ENCODE measurements around the gene DOK3.

DOK3 gene

DNA sequence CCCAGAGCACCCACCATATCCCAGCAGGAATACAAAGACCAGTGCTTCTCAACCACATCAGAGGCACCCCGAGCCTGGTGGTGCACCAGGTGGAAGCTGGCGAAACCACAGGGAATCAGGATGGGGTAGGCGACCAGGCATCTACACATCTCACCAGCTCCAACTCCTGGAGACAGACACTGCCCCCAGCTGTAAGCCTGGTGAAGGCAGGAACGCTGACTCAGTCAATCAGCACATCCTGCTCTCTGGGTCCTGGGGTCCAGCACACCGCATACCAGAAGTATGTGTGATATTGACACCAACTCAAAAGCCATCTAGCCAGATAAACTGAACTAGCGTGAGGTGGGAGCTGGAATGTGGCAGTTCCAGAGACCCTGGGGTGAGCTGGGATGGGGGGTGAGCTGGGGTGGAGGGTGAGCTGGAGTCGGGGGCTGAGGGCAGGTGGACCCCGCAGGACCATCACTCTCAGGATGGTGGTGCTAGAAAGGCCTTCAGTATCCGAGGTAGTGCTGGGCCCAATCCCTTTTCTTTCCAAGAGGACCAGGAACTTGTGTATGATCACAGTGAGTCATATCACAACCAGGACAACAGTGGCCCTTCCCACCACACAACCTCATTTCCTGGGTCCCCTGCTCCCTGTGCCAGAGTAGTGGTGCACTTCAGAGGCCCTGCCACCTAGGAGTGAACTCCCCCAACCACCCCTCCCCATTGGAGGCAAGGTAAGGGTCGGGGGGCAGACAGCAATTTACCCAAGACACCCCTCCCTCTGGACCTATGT lies 38.7 kb downstream of the DOK3 start:
- no peaks in the 10 kb centered on the region for H3K9me3 ChIP-seq (ENCODE audit: control insufficient read depth, low read length)
- no peak overlapping the region for H2BK12ac ChIP-seq (ENCODE audit: low read length in 2 of 2)
- H3K27ac ChIP-seq (ENCODE audit: low read length, poor library complexity, severe bottlenecking), result peak overlapping the region; percentile 75
- H3K14ac ChIP-seq (ENCODE audit: low read length in 2 of 2), result no peak overlapping the region
- H3K4ac ChIP-seq (ENCODE audit: low read depth in 1 of 2, low read length in 2 of 2), result no peak overlapping the region
- H2BK5ac ChIP-seq (ENCODE audit: low read depth, low read length, poor library complexity, severe bottlenecking), result no peak overlapping the region
- peaks cover 6% of the 10 kb centered on the region for H3K79me1 ChIP-seq (replicated peaks; ENCODE audit: low read length, poor library complexity, severe bottlenecking)
- H2BK120ac ChIP-seq (ENCODE audit: low read depth, low read length), result no peak overlapping the region
- H4K8ac ChIP-seq (ENCODE audit: low read length), result no peak overlapping the region
- no peak overlapping the region for H4K91ac ChIP-seq (ENCODE audit: low read length)
- peak overlapping the region in 1 of 2 experiments; percentile 20 for H3K23ac ChIP-seq (ENCODE audit: low read length in 2 of 2)
- peak overlapping the region in 1 of 2 experiments; percentile 90 for H3K4me3 ChIP-seq (ENCODE audit: insufficient read depth in 1 of 2, low read depth in 1 of 2, low read length in 2 of 2)
- no peak overlapping the region for H2BK15ac ChIP-seq (ENCODE audit: low read depth, poor library complexity, severe bottlenecking)
- WGBS, result 83% methylated on average over 9 of the region's 10 CpGs
- DNase-seq, result peak; percentile 40
- no peak overlapping the region for H2AFZ ChIP-seq (ENCODE audit: low read depth, low read length)
- H3K36me3 ChIP-seq (ENCODE audit: control insufficient read depth in 1 of 2, insufficient read depth in 2 of 2, low read depth in 1 of 2, low read length in 2 of 2), result peaks cover 33 to 62% of the 10 kb centered on the region in 2 experiments
- H3K18ac ChIP-seq (ENCODE audit: low read depth in 1 of 2, low read length in 2 of 2), result no peak overlapping the region
- no peak overlapping the region for H2AK5ac ChIP-seq (ENCODE audit: low read length, severe bottlenecking)
- peaks cover 58% of the 10 kb centered on the region for H3K4me1 ChIP-seq (ENCODE audit: control insufficient read depth, insufficient read depth, low read depth, low read length)
- H3K4me2 ChIP-seq (ENCODE audit: low read length, poor library complexity, severe bottlenecking), result peak overlapping the region; percentile 84
- H3K9ac ChIP-seq (ENCODE audit: low read length), result peak overlapping the region; percentile 92
- no peaks in the 10 kb centered on the region for H3K27me3 ChIP-seq (ENCODE audit: control insufficient read depth in 1 of 2, insufficient read depth in 1 of 2, low read length in 2 of 2)

DNA sequence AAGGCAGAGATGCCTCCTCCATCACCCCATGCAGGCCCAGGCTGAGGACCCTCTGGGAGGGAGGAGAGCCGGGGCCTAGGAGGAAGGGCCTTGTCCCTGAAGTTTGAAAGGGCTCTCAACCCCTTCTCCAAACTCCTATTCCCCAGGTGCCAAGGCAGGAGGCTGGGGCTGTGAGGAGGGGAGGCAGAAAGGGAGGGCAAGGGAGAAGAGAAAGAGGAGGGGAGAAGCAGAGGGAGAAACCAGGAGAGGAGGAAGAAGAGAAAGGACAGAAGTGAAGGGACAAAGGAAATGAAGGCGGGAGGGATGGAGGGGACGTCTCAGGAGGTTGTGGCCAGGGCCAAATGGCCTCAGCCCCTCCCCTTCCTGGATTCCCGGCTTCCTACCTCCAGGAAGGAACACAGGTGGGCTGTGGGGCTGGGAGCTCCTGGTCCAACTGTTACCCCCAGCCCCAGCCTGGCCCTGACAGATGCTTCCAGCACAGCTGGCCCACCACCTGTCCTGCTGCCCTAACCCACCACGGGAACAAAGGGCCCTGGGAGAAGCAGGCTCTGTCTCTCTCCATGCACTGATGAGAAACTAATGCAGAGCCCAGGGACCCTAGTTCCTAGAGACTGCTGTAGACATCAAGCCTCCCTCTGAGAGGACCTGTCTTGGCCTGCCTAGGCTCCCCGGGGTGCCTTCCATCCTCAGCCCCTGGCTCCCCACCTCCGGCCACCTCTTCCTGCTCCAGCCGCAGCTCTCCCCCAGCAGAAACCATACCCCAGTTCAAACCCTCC lies 39.7 kb downstream of the DOK3 start:
- peaks cover 8% of the 10 kb centered on the region for H3K79me1 ChIP-seq (replicated peaks; ENCODE audit: low read length, poor library complexity, severe bottlenecking)
- no peaks in the 10 kb centered on the region for H3K27me3 ChIP-seq (ENCODE audit: control insufficient read depth in 1 of 2, insufficient read depth in 1 of 2, low read length in 2 of 2)
- DNase-seq, result no peak
- H3K27ac ChIP-seq (ENCODE audit: low read length, poor library complexity, severe bottlenecking), result peak overlapping the region; percentile 68
- H2AK5ac ChIP-seq (ENCODE audit: low read length, severe bottlenecking), result peak overlapping the region; percentile 46
- H2BK120ac ChIP-seq (ENCODE audit: low read depth, low read length), result no peak overlapping the region
- H3K36me3 ChIP-seq (ENCODE audit: control insufficient read depth in 1 of 2, insufficient read depth in 2 of 2, low read depth in 1 of 2, low read length in 2 of 2), result peaks cover 43 to 71% of the 10 kb centered on the region in 2 experiments
- H4K91ac ChIP-seq (ENCODE audit: low read length), result no peak overlapping the region
- H2BK5ac ChIP-seq (ENCODE audit: low read depth, low read length, poor library complexity, severe bottlenecking), result no peak overlapping the region
- no peak overlapping the region for H3K18ac ChIP-seq (ENCODE audit: low read depth in 1 of 2, low read length in 2 of 2)
- no peak overlapping the region for H3K23ac ChIP-seq (ENCODE audit: low read length in 2 of 2)
- no peak overlapping the region for H2BK15ac ChIP-seq (ENCODE audit: low read depth, poor library complexity, severe bottlenecking)
- H4K8ac ChIP-seq (ENCODE audit: low read length), result no peak overlapping the region
- peak overlapping the region in 1 of 2 experiments; percentile 36 for H3K14ac ChIP-seq (ENCODE audit: low read length in 2 of 2)
- H3K9ac ChIP-seq (ENCODE audit: low read length), result peak overlapping the region; percentile 92
- no peak overlapping the region for H2AFZ ChIP-seq (ENCODE audit: low read depth, low read length)
- peaks cover 52% of the 10 kb centered on the region for H3K4me1 ChIP-seq (ENCODE audit: control insufficient read depth, insufficient read depth, low read depth, low read length)
- peak overlapping the region in 1 of 2 experiments; percentile 90 for H3K4me3 ChIP-seq (ENCODE audit: insufficient read depth in 1 of 2, low read depth in 1 of 2, low read length in 2 of 2)
- no peak overlapping the region for H3K4ac ChIP-seq (ENCODE audit: low read depth in 1 of 2, low read length in 2 of 2)
- WGBS, result 79% methylated on average over 6 of the region's 8 CpGs
- H3K9me3 ChIP-seq (ENCODE audit: control insufficient read depth, low read length), result no peaks in the 10 kb centered on the region
- H2BK12ac ChIP-seq (ENCODE audit: low read length in 2 of 2), result no peak overlapping the region
- peak overlapping the region; percentile 23 for H3K4me2 ChIP-seq (ENCODE audit: low read length, poor library complexity, severe bottlenecking)

DNA sequence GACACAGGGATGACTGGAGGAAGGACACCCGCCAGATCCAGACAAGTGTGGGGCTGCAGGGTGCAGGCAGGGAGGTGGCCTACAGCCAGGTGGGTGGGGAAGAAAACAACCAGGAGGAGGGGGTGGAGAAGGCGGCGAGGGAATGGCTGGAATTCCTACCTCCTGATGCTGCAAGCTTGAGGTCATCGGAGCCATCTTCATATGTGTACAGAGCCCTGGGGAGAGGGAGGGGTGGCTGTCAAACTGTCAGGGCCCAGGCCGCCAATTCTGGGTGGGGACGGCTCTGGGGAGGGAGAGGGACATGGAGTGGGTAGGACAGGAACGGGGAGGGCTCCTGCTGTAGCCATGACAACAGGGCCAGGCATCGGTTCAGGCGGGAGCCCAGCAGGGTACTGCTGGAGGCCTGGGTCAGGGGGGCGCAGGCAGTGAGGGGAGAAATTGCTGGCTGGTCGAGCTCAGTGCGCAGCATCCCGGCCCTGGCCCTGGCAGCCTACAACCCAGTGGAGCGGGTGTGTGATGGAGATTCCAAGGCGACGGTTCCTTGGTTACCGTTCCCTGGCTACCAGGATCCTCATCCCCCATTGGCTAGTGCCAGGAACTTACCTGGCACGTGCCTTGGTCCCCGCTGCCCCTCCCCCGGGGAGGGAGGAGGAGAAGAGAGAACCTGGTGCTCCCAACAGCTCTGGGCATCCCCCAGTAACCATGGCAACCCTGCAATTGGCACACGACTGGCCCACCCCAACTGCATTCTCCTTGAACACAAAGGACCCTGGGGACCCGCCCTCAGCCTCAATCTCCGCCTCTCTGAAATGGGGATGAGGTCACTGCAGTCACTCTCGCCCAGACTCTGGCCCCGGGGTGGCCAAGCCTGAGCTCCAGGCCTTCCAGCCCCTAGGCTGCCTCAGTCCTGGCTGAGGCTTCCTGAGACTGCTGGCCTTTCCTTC lies 40.7 kb downstream of the DOK3 start:
- WGBS, result 73% methylated on average over 20 of the region's 25 CpGs
- H2BK15ac ChIP-seq (ENCODE audit: low read depth, poor library complexity, severe bottlenecking), result no peak overlapping the region
- H4K8ac ChIP-seq (ENCODE audit: low read length), result no peak overlapping the region
- H2AFZ ChIP-seq (ENCODE audit: low read depth, low read length), result no peak overlapping the region
- no peaks in the 10 kb centered on the region for H3K27me3 ChIP-seq (ENCODE audit: control insufficient read depth in 1 of 2, insufficient read depth in 1 of 2, low read length in 2 of 2)
- H4K91ac ChIP-seq (ENCODE audit: low read length), result no peak overlapping the region
- DNase-seq, result peak; percentile 26
- no peak overlapping the region for H3K4me3 ChIP-seq (ENCODE audit: insufficient read depth in 1 of 2, low read depth in 1 of 2, low read length in 2 of 2)
- H2BK120ac ChIP-seq (ENCODE audit: low read depth, low read length), result no peak overlapping the region
- H3K36me3 ChIP-seq (ENCODE audit: control insufficient read depth in 1 of 2, insufficient read depth in 2 of 2, low read depth in 1 of 2, low read length in 2 of 2), result peaks cover 43 to 71% of the 10 kb centered on the region in 2 experiments
- H3K9me3 ChIP-seq (ENCODE audit: control insufficient read depth, low read length), result no peaks in the 10 kb centered on the region
- H3K18ac ChIP-seq (ENCODE audit: low read depth in 1 of 2, low read length in 2 of 2), result no peak overlapping the region
- no peak overlapping the region for H2BK5ac ChIP-seq (ENCODE audit: low read depth, low read length, poor library complexity, severe bottlenecking)
- peak overlapping the region in 1 of 2 experiments; percentile 36 for H3K14ac ChIP-seq (ENCODE audit: low read length in 2 of 2)
- peak overlapping the region; percentile 92 for H3K9ac ChIP-seq (ENCODE audit: low read length)
- peak overlapping the region; percentile 23 for H3K4me2 ChIP-seq (ENCODE audit: low read length, poor library complexity, severe bottlenecking)
- H3K23ac ChIP-seq (ENCODE audit: low read length in 2 of 2), result no peak overlapping the region
- H3K79me1 ChIP-seq (replicated peaks; ENCODE audit: low read length, poor library complexity, severe bottlenecking), result peaks cover 8% of the 10 kb centered on the region
- no peak overlapping the region for H3K4ac ChIP-seq (ENCODE audit: low read depth in 1 of 2, low read length in 2 of 2)
- no peak overlapping the region for H2AK5ac ChIP-seq (ENCODE audit: low read length, severe bottlenecking)
- peaks cover 46% of the 10 kb centered on the region for H3K4me1 ChIP-seq (ENCODE audit: control insufficient read depth, insufficient read depth, low read depth, low read length)
- H2BK12ac ChIP-seq (ENCODE audit: low read length in 2 of 2), result peak overlapping the region in 1 of 2 experiments; percentile 28
- peak overlapping the region; percentile 68 for H3K27ac ChIP-seq (ENCODE audit: low read length, poor library complexity, severe bottlenecking)

Measured in mesenchymal stem cell (in vitro differentiated cells and primary cell).